GM19238 (cell line): ENCODE data around the gene ENTPD2.
"Not testable (repeated sequence)": the region's sequence is repeated elsewhere in the genome, so short reads cannot be mapped to it uniquely, and the experiment has no call there.

Source experiments
- DNase-seq: peaks from one replicate; pipeline ENCODE4 v3.0.0; 2011; ENCODE audit warnings: low spot score; ENCODE audit not compliant: insufficient read length

The ENTPD2 gene

DNA sequence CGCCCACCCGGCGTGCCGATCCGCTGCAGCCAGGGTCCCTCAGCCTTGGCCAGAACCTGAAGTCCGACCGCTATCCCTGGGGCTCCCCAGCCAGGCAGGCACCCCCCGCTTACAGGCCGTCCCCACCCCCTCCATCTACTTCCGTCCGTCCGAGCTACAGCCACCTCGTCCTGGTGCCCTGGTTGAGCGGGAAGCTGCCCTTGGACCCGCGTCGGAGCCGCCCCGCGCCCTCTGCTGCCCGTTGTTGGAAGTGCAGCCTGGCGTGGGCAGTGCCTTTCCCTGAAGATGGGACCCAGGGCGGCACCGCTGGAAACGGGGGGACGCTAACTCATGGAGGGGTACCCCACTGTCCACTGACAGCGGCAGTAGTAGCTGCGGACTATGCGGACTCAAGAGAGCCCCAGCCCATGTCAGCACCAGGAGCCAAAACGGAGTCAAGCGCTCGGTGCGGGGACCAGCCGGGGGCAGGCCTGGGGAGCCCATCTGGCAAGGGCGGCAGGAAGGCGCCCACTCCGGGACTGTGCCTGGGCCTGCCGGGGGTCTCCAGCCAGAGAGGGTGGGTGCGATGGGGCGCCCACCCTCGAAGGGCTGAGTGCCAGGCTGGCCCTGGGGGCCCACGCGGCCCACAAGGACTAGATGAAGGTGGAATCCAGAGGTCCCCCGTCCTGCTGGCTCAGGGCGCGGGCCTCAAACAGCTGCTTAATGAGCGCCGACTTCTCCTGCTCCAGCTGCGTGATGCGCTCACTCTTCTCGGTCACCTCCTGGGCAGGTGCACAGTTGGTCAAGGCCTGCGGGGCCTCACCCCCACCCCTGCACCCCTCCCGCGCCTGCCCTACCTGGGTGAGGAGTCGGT is 10.4 kb upstream of the ENTPD2 start:
- no peak for DNase-seq

DNA sequence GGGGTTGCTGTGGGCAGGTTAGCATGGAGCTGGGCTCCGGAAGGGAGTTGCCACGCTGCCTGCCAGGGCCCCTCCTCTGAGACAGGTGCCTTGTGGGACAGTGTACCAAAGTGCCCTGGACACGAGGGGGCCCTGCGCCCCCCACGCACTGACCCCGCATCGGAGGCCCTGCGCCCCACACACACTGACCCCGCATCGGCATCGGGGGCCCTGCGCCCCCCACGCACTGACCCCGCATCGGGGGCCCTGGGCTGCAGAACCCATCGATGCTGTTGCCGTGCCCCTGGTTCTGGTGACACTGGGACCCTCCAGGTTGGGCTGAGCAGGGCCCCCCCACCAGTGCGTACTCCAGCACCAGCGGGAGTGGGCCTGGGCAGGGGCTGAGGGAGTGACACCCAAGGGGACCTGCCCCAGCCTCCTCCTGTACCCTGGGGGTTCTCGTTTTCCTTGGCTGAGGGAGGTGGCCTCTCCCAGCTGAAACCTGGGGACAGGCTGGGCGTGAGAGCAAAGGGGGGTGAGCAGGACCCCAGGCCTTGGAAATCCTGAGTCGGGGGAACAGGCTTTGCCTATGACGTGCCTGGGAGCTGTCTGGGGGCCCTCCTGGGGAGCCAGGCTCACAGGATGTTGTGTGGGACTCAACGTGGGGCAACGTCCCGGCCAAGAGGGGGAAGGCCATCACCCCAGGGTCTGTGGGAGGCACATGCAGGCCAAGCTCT is 9.6 kb upstream of the ENTPD2 start:
- DNase-seq, result no peak

DNA sequence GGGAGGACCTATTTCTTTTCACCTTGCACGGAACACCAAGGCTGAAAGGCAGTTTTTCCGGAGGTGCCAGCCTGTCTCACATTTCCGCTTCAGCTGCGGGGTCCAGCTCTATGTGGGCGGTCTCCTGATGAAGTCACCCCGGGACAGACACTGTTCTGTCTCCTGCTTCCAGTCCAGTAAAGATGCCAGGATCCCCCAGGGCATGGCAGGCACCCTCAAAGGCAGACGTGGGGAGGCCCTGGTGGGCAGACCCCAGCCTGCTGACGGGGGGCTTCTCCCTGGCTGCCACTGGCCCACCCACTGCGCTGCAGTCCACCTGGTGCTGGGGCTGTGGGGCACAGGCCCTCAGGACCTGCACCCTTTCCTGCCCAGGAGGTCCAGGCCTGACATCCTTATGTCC is 8.9 kb upstream of the ENTPD2 start:
- not testable (repeated sequence) for DNase-seq

- no peak for DNase-seq
Observed at GRCh38 chr9:137062384-137062783, 8.5 kb upstream of the ENTPD2 start.

DNA sequence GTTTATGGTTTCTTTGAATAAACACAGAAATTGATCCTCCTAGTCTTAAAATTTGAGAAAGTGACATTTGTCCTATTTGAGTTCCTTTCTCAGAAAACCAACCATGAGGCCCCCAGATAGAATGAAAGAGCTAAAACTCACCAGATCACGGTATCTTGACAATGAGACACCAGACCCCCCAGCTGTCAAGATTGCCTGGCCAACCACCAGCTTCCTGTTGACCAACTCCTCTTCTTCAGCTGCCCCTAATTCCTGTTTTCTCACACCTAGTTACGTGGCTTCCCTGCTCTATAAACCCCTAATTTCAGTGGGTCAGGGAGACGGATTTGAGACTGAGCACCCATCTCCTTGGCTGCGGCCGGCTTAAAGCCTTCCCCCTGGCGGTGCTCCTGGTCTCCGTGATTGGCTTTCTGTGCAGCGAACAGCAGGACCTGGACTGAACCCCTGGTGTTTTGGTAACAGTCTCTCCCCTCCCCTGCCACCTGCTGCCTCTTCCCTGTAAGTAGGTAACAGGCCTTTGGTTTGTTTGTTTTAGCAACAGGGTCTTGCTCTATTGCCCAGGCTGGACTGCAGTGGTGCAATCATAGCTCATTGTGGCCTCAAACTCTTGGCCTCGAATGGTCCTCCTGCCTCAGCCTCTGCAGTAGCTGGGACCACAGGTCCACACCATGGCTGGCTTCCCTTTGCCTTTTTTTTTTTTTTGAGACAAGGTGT is 4.8 kb upstream of the ENTPD2 start:
- DNase-seq, result no peak

DNA sequence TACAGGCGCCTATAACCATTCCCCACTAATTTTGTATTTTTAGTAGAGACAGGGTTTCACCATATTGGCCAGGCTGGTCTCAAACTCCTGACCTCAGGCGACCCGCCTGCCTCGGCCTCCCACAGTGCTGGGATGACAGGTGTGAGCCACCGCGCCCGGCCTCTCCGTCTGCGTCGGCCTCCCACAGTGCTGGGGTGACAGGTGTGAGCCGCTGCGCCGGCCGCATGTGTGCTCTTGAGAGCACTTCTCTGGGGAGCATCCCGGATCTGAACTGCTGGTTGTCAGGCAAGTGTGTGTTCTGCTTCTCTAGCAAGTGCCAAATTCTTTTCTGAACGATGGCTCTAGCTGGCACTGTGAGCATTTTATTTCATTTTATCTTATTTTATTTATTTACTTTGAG is 3.7 kb upstream of the ENTPD2 start:
- no peak for DNase-seq

- no peak for DNase-seq
Observed at GRCh38 chr9:137056739-137057415, 3.0 kb upstream of the ENTPD2 start.

DNA sequence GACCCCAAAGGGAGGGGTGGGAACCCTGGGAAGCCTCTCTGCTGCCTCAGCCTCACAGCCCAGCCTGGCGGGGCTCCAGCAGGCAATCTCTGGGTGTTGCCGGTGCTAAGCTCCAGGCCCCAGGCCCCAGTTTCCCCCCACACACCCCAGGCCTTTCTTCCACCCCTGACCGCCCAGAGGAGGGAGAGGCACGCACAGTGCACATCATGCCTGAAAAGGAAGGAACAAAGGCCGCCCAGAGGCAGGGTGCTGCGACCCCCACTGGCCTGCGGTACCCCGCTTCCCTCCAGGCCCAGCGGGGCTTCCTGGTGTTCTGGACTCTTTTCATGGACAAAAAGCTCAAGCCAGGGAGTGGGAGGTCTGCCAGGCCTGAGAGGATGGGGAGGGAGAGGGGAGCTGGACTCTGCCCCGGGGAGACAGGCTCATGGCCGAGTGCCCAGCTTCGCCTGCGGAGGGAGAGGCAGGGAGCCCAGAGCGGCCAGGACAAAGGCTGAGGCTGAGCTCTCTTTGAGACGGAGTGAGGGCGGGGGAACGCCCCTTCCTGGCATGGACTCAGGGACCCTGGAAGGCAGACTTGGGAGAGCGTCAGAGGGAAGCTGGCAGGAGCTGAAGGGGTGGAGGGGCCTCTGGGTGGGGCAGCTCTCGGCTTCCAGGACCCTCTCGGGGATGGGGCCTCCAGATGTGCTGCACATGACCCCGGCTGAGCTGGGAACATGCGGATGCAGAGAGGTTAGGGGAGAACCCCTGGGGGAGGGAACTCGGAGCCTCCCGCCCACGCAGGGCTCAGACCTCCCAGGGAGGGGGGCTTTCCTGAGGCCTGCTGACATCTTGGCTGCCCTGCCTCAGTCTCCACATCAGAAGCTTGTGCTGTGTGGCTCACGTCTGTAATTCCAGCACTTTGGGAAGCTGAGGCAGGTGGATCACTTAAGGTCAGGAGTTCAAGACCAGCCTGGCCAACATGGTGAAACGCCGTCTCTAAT is 1.8 kb upstream of the ENTPD2 start:
- DNase-seq, result no peak

- no peak for DNase-seq
Observed at GRCh38 chr9:137054932-137055384, 1.1 kb upstream of the ENTPD2 start.

DNA sequence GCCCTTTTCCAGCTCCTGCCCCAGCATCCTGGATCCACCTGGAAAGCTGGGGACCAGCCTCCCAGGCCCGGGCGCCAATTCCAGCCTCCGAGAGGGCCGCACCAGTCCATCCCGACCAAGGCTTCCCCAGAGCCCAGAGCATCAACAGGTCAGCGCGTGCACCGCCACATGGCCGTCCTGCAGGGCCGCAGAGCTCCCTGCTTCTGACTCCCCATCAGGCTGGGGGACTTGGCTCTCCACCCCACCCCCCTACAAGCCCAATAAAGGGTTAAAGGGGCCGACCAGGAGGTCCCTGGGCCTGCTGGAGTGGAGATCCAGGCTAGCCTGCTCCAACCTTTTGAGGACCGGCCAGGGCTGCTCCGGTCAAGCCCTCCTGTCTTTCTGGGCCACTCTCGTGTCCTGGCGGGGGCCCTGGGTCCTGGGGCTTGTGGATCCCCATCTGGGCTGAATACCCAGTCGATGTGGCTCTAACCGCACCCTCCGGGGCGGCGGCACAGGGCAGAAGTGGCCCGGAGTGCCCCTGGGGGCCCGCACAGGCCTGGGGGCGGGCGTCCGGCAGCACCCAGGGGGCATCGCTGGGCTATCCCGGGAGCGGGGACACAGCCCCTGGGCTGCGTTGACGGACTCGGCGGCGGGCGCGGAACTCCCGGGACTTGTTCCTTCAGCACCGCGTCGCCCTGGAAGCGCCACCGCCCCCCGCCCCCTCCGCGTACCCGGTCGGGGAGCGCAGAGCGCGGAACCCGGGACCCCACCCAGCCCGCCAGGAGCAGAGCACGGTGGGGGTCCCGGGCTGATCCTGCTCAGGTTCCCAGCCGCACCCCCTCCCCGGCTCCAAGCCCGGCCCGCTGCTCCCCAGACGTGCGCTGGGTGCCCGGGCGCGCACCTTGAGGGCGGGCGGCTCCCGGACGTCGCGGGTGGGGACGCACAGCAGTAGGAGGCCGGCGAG is 590 bp downstream of the ENTPD2 start:
- DNase-seq, result no peak

GRCh38 chr9:137052293-137052692 is 1.6 kb downstream of the ENTPD2 start:
- DNase-seq, result no peak

DNA sequence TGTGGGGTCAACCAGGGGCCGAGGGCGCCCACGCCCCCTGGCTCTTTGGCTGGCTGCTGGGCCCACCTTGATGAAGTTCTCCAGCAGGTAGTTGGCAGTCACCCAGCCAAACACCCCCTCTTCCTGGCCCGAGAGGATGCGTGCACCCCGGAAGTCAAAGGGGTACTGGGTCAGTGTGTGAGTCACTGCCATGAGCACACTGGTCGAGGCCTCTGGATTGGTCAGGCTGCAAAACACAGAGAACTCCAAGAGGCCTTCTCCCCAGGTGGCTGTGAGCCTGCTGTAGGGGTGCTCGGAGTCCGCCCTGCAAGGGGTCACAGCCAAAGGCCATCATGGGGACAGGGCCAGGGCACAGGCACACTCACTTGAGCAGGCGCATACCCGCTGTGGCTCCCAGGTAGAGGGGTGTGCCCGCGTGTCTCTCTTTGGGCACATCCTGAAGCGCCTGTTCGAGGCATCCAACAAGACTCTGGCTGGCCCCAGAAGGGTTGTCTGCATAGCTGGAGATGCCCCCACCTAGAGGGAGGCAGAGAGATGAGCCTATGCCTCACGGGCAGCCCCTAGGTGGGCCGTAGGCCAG is 2.6 kb downstream of the ENTPD2 start:
- DNase-seq, result no peak

- no peak for DNase-seq
Observed at GRCh38 chr9:137050570-137050969, 3.3 kb downstream of the ENTPD2 start.

DNA sequence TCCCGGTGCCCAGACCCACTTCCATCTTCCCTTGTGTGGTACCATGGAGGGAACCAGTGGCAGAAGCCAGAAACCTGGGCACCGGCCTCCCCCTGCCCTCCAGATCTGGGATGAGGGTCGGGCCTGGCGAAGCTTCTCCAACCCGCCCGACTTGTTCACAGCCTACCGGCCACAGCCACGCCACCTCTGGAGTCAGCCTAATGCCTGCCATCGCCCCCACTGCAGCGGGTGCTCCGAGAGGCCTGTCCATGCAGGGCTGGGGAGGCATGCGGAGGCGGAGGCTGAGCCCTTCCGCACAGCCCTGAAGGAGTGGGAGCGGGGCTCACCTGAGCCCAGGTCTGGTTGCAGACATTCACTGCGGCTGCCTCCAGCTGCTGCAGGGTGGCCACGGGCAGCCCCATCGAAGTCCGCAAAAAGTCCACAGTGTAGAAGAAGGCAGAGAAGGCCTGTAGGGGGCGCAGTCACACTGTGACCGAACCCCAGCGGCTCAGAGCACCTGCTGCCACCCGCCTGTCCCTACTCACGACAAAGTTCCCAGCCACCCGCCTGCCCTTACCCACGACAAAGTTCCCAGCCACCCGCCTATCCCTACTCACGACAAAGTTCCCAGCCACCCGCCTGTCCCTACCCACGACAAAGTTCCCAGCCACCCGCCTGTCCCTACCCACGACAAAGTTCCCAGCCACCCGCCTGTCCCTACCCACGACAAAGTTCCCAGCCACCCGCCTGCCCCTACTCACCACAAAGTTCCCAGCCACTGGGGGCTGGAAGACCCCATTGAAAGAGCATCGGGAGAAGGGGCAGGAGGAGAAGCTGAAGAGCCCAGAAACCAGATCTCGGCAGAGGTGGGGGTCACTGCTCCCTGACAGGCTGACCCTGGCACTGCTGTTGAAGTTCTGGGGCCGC is 4.1 kb downstream of the ENTPD2 start:
- no peak for DNase-seq

DNA sequence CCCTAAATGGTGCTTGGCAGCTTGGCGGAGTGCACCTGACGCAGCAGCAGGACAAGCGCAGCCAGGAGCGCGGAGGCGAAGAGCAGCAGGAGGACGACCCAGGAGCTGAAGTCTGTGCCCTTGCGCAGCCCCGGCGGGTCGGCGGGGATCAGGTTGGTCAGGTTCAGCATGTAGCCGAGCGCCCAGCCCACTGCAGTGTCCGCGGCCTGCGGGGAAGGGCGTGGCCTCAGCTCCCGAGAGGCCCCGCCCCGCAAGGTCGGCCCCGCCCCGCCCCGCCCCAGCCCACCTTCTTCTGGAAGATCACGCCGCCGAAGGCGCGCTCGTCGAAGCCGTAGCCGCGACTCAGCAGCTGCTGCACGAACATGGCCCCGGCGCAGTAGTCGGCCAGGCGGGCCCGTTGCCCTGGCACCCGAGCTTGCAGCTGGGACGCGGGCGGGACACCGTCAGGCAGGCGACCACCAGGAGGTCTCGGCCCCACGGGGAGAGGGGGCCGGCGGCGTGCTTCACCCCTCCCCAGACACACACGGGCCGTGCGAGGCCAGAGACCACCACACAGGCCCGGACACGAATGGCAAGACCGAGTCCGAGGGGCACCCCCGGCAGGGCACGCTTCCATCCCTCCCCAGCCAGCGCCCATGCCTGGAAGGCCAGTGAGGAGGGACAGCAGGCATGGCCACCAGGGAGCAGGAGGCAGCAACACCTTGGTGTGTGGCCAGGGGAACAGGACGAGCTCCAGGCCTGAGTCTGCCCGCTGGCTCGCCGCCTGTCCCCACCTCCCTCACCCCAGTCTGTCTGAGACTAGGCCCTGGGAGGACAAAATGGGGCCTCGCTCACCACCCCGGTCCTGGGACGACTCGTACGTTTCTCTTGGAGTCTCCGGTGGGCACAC is 5.0 kb downstream of the ENTPD2 start:
- DNase-seq, result no peak

- DNase-seq, result peak; percentile 97
Observed at GRCh38 chr9:137046088-137046787, 7.6 kb downstream of the ENTPD2 start, which contains the start of gene NPDC1. NPDC1 (minus strand) TSS chr9:137046177; CDS start chr9:137045989, 188 bp downstream.
